Fibroblast of lung (primary cell): ENCODE results near the gene ZNF20.

ENCODE experiments used
- EZH2 ChIP-seq: IDR thresholded peaks from 2 replicates; pipeline ENCODE4 v1.5.1; 2012; ENCODE audit warnings: low read length, control low read depth, mild to moderate bottlenecking; ENCODE audit errors: missing control alignments
- TF ChIP-seq, protein P1 (sequence below), 2 donors: IDR thresholded peaks in 1 of 2; conservative IDR thresholded peaks in 1 of 2; 1 replicate in 1 of 2; 2 replicates in 1 of 2; pipeline ENCODE4 v1.5.1; 2011 to 2012; ENCODE audit warnings: low read length in 2 of 2, control low read depth in 1 of 2, inconsistent platforms in 1 of 2, low read depth in 1 of 2, mild to moderate bottlenecking in 1 of 2

DNA sequence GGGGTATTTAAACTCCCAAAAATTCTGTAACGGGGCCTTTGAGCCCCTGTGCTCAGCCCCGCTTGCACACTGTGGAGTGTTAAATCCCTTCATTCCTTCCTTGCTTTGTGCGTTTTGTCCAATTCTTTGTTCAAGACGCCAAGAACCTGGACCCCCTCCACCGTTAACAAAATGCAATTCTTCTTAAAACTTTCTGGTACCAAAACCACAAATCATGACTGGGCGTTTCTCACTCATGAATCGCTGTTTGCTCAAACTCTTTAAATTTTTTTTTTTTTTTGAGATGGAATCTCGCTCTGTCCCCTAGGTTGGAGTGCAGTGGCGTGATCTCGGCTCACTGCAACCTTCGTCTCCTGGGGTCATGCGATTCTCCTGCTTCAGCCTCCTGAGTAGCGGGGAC lies 881 bp downstream of the ZNF20 start:
- TF ChIP-seq, protein P1, sequence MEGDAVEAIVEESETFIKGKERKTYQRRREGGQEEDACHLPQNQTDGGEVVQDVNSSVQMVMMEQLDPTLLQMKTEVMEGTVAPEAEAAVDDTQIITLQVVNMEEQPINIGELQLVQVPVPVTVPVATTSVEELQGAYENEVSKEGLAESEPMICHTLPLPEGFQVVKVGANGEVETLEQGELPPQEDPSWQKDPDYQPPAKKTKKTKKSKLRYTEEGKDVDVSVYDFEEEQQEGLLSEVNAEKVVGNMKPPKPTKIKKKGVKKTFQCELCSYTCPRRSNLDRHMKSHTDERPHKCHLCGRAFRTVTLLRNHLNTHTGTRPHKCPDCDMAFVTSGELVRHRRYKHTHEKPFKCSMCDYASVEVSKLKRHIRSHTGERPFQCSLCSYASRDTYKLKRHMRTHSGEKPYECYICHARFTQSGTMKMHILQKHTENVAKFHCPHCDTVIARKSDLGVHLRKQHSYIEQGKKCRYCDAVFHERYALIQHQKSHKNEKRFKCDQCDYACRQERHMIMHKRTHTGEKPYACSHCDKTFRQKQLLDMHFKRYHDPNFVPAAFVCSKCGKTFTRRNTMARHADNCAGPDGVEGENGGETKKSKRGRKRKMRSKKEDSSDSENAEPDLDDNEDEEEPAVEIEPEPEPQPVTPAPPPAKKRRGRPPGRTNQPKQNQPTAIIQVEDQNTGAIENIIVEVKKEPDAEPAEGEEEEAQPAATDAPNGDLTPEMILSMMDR (conservative IDR thresholded peaks at IDR 0.05 in 1 of 2, IDR thresholded peaks at IDR 0.05 in 1 of 2; ENCODE audit: low read depth in 1 of 2, low read length in 2 of 2), result no peak
- TF ChIP-seq EZH2, result no peak
